GM21619 (cell line): ENCODE measurements around the gene DYNLL1.
"Not testable (repeated sequence)": the region's sequence is repeated elsewhere in the genome, so short reads cannot be mapped to it uniquely, and the experiment has no call there.

Source experiments
- ATAC-seq: cut with Tn5 transposase; IDR thresholded peaks from one replicate; pipeline ENCODE4 v1.9.1; 2021; ENCODE audit not compliant: unreplicated experiment

Gene DYNLL1

DNA sequence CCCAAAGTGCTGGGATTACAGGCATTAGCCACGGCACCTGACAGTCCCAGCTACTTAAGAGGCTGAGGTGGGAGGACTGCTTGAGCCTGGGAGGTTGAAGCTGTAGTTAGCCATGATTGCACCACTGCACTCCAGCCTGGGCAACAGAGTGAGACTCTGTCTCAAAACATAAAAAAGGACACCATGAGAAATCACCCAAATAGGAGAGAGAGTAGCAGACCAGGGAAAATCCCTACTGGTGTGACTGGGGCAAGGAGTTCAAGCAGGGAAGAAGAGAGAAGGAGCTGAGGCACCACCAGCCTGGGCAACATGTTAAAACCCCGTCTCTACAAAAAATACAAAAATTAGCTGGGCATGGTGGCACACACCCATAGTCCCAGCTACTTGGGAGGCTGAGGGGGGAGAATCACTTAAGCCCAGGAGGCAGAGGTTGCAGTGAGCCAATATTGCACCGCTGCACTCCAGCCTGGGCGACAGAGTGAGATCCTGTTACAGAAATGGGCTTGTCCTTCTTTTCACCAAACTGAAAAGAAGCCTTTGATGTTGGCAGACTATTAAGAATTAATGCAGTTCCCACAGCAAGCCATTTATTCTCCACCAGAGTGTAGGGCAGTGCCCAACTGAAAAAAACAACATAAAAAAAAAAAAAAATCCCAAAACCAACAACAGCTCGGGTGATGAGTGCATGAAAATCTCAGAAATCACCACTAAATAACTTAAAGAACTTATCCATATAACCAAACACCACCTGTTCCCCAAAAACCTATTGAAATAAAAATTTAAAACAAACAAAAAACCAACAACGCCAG is 21.9 kb upstream of the DYNLL1 start:
- ATAC-seq = no peak

GRCh38 chr12:120474616-120474960 is 21.3 kb upstream of the DYNLL1 start:
- no peak for ATAC-seq

GRCh38 chr12:120475643-120476042 is 20.3 kb upstream of the DYNLL1 start:
- no peak for ATAC-seq

- ATAC-seq = no peak
Observed at GRCh38 chr12:120479458-120479857, 16.5 kb upstream of the DYNLL1 start.

DNA sequence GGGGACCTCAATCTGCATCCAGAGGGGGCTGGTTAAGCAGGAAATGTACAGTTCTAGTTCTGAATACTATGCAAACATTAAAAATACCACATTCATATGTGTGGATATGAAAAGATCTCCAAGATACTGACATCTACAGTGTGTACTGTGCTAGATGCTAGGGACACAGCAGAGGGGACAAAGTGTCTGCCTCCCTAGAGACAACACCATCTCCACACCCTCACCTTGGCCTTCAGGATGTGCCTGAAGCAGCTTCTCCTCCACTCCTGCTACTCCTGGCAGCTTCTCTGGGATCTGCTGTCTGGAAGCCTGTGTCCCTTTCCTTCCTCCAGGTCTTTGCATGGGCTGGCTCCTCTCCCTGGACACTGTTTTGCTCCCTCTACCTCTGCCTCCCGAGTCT is 15.7 kb upstream of the DYNLL1 start:
- no peak for ATAC-seq

DNA sequence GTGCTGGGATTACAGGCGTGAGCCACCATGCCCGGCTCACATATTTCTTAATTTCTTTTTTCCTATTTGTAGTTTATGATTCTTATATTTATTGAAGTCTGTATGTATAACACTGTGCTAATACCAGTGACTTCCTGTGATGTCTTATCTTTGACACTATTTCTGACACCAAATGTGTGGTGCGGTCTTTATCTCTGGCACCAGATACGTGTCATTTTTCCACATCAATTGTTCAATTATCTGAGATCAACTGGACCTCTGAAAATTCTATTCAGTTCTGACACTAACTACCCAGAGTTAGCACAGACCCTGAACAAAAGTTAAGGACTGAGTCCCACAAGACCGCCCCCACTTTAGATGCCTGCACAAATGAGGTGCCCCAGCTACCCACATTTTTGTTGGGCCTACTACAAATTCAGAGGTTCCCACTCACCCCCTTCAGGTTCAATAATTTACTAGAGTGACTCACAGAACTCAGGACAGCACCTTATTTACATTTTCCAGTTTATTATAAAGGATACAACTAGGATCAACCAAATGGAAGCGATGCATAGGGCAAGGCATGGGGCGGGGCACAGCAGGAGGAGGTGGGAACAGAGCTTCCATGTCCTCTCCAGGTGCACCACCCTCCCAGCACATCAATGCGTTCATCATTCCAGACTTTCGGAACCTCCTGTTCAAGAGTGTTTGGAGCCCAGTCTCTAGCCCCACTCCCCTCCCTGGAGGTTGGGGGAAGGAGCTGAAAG is 14.7 kb upstream of the DYNLL1 start:
- ATAC-seq = no peak

- ATAC-seq = no peak
Observed at GRCh38 chr12:120483621-120484020, 12.3 kb upstream of the DYNLL1 start.

- no peak for ATAC-seq
Observed at GRCh38 chr12:120485961-120486881, 9.7 kb upstream of the DYNLL1 start.

GRCh38 chr12:120487552-120487951 is 8.4 kb upstream of the DYNLL1 start:
- ATAC-seq = not testable (repeated sequence)

GRCh38 chr12:120488057-120488640 is 7.8 kb upstream of the DYNLL1 start:
- no peak for ATAC-seq

DNA sequence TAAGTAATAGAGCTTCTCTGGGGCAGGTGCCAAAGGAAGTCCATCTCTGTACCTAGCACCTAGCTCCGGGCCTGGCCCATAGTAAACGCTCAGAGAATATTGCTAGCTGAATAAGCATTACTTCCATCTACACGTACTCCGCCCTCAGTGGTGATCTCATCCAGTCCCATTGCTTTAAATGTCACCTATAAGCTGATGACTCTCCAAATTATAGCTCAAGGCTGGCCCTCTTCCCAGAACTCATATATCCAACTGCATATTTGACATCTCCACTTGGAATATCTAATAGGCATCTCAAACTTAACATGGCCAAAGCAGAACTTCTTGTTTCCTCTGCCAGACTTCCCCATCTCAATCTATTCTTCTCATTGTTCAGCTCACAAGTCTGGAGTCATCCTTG is 6.9 kb upstream of the DYNLL1 start:
- no peak for ATAC-seq

DNA sequence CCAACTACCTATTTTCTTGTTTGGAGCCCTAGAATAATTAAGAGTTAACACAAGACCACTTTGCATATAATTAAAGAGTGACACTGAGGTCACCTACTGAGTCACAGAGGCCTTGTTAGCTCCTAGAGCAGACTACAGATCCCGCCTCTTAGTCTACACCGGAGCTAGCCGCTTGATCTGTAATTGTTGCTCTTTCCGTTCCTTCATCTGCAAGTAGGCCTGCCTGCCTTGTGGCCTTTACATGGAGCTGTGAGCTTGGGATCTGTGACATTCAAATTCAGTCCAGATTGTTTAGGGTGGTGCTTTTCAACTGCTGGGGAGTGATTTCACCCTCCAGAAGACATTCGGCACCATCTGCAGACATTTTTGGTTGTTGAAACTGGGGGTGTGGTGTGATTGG is 5.6 kb upstream of the DYNLL1 start:
- ATAC-seq = no peak

GRCh38 chr12:120490833-120491512 is 4.9 kb upstream of the DYNLL1 start:
- ATAC-seq = no peak

DNA sequence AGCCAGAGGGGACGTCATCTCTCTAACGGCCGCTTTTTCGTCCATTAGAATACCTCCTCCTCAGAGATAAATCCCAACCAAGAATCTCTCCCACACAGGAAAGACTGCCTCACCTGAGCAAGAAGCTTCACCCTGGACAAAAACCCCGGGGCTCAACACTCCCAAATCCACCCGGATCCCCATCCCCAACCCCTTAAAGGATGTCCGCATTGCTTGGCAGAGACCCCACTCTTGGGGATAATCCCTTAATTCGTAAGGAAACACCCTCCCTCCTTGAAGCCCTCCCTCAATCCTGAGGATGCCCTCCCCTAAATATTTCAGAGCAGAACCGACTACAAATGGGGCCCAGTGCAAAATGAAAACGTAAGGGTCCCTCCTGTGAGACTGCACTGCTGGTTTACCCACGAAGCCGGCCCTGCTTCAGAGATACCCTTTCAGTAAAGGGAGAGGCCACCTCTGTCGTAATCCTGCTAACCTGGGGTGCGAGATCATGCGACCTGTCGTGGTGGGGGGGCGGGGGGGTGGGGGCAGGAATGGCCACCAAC is 655 bp upstream of the DYNLL1 start:
- ATAC-seq = peak; percentile 0

DNA sequence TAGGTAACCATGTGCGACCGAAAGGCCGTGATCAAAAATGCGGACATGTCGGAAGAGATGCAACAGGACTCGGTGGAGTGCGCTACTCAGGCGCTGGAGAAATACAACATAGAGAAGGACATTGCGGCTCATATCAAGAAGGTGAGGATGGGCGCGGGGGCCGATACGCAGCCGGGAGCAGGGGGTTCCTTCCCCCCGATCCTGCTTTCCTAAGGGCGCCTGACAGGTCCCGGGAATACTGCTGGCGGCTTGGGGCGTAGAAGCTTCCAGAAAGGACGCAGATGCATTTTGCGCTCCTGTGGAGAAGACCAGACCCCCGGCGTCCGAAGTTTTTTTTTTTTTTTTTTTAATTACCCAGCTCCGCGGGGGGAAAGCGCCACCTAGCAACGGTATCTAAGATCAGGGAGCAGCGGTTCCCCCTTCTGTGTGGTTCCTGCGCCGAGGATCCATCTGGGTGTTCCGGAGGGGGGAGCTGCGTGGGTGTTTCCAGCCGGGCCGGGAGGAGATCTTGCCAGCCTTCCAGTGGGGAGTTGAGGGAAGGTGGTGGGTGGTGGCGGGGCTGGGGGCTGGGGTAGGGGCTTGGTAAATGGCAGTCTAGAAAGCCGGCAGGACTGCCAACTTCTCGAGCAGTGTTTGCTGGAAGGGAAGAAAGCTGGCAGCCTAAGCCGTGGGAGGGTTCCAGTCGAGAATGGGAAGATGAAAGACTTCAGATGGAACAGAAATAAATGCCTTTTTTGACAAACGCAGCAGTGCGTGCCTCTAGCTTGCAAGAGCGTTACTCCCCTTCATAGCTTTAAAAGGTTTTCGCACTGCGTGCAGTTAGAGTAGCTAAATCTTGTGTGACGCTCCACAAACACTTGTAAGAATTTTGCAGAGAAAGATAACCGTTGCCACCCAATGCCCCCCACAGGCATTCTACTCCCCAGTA is 764 bp downstream of the DYNLL1 start:
- ATAC-seq = no peak

- ATAC-seq = no peak
Observed at GRCh38 chr12:120497524-120498150, 1.7 kb downstream of the DYNLL1 start.

DNA sequence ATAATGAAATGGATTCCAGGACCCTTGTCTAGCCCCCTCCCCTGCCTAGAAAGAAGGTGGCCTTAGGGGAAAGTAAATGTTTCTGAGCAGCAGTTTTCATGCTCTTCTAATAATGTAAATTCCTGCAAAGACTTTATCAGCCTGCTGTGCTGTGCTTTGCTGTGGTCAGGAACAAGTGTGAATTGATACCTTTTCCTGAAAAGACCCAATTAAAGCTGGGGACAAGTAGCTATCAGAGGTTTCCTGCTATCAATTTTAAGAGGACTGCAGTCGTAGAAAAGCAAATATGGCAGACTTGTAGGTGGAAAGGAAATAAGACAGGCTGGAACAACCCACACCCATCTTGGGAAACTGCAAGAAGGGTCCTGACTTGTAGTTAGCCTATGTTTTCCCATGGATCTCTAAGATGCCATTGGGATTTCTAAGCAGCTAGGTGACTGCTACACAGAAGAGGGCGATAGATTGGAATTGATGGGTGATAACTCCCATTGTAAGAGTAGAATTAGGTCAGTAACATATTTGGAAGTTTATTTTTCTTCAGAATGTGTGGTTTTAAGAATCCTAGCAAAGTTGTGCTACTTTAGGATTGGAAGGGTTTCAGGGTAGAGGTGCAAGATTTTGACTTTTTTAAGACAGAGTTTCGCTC is 3.1 kb downstream of the DYNLL1 start:
- no peak for ATAC-seq

DNA sequence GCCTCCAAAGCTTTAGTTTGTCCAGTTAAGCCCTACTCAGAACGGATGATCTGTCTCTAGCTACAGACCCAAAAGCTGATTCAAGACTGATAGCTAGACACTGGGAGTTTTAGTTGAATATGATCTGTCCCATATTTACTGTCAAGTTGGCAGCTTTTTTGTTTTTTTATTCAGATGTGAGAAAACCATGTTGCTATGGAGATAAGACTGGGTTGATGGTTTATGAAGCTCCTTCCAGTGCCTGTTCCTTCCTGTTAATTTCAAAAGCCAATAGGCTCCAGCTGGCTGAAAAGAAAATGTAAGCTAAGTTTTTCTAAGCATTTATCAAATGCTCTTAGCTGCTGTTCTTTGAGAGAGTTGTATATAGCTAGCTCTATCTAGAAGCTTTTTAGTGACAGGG is 4.7 kb downstream of the DYNLL1 start:
- ATAC-seq = no peak
